Sciatic nerve (tissue), 2 donors: ENCODE measurements around the gene ATP7B. TPM values are rescaled to one million over a fixed set of nuclear protein-coding genes. Genes with fewer than 3 reads are reported as not detected.
A peak's percentile ranks its signal among the peaks of the same experiment; 100 is the strongest.
"Not testable (repeated sequence)": the region's sequence is repeated elsewhere in the genome, so short reads cannot be mapped to it uniquely, and the experiment has no call there.

Experiments used
- ATAC-seq: fragments of 200-7000 bp; cut with Tn5 transposase; one replicate; pipeline ENCODE4 v1.9.1; 2020; ENCODE audit warnings: mild to moderate bottlenecking, moderate library complexity
- DNase-seq: peaks from one replicate; pipeline ENCODE4 v3.0.0-alpha.2; 2020; ENCODE audit warnings: low spot score
- intact Hi-C: fragments of 100-400 bp; cut with DNase I; formaldehyde crosslinking; loops from one replicate; pipeline ENCODE4 v1.14.2; 2022
- total RNA-seq: library from RNA; stranded (reverse); fragmentation: NEBNext Ultra II Directional; extraction: Animal tissue kit (Norgen Biotek cat#: 25700); gene quantifications from one replicate; pipeline ENCODE4 v1.2.1, GENCODE V29; 2021
- donor health status: DM: no; HTN: no; CAD: no.
- donor health status: DM: no; HTN: no; CAD: no.

ATP7B gene
- total RNA-seq, 1 donor from 2014 or later = 11.5 TPM

- DNase-seq = no peak
- intact Hi-C loops = no loop called here
- ATAC-seq = no peak
Observed at GRCh38 chr13:51912511-51913225, 98.6 kb downstream of the ATP7B start.

- no peak for DNase-seq
- peak; percentile 51 for ATAC-seq
Observed at GRCh38 chr13:51912091-51912490, 99.2 kb downstream of the ATP7B start.

GRCh38 chr13:51910508-51910907 lies 100.7 kb downstream of the ATP7B start:
- ATAC-seq (no peak), DNase-seq (no peak)
- intact Hi-C loops = no loop called here

More at GRCh38 chr13:51912091-51912490, 99.2 kb downstream of the ATP7B start:
- intact Hi-C loops = no loop called here

GRCh38 chr13:51909265-51909664 lies 102.0 kb downstream of the ATP7B start:
- ATAC-seq, DNase-seq, intact Hi-C loops: not testable (repeated sequence)

- DNase-seq = no peak
- intact Hi-C loops = no loop called here
- peak; percentile 73 for ATAC-seq
Observed at GRCh38 chr13:51907040-51907732, 104.1 kb downstream of the ATP7B start.

GRCh38 chr13:51906581-51906980 lies 104.7 kb downstream of the ATP7B start:
- ATAC-seq = peak; percentile 20
- no peak for DNase-seq
- intact Hi-C loops = no loop called here

GRCh38 chr13:51905787-51906186 lies 105.5 kb downstream of the ATP7B start:
- ATAC-seq (peak; percentile 20), DNase-seq (no peak)
- intact Hi-C loops = no loop called here

- intact Hi-C loops = no loop called here
- DNase-seq (no peak), ATAC-seq (no peak)
Observed at GRCh38 chr13:51902776-51903175, 108.5 kb downstream of the ATP7B start.

GRCh38 chr13:51900471-51900870 lies 110.8 kb downstream of the ATP7B start:
- DNase-seq (no peak), ATAC-seq (no peak)
- intact Hi-C loops = no loop called here

- ATAC-seq (peak; percentile 81), DNase-seq (peak; percentile 65)
- intact Hi-C loops = no loop called here
Observed at GRCh38 chr13:51895906-51896888, 115.1 kb downstream of the ATP7B start.

- ATAC-seq (no peak), DNase-seq (no peak)
- intact Hi-C loops = no loop called here
Observed at GRCh38 chr13:51894239-51894638, 117.0 kb downstream of the ATP7B start.

GRCh38 chr13:51892657-51893056 lies 118.6 kb downstream of the ATP7B start:
- no peak for DNase-seq
- intact Hi-C loops = no loop called here
- ATAC-seq = no peak

- intact Hi-C loops = no loop called here
- DNase-seq (no peak), ATAC-seq (no peak)
Observed at GRCh38 chr13:51887468-51887867, 123.8 kb downstream of the ATP7B start.

- intact Hi-C loops = no loop called here
- DNase-seq = no peak
Observed at GRCh38 chr13:51885651-51886050, 125.6 kb downstream of the ATP7B start.

GRCh38 chr13:51883226-51883600 lies 128.0 kb downstream of the ATP7B start:
- intact Hi-C loops = no loop called here
- no peak for DNase-seq
- ATAC-seq = no peak

More at GRCh38 chr13:51885651-51886050, 125.6 kb downstream of the ATP7B start:
- ATAC-seq = no peak

Other genes starting within 250 kb of the ATP7B start
- 18.8 TPM for gene DHRS12, start 207.3 kb downstream of the ATP7B start, total RNA-seq
- gene TMEM272, start 166.3 kb downstream of the ATP7B start, total RNA-seq = 0.71 TPM
- not detected for gene CCDC70, start 149.5 kb downstream of the ATP7B start, total RNA-seq
- 43.5 TPM for gene ALG11, start 948 bp upstream of the ATP7B start, total RNA-seq
- 15.7 TPM for gene UTP14C, start 13.2 kb upstream of the ATP7B start, total RNA-seq
- 0.36 TPM for gene NEK5, start 117.6 kb upstream of the ATP7B start, total RNA-seq
- 28.2 TPM for gene NEK3, start 148.1 kb upstream of the ATP7B start, total RNA-seq